T-helper 2 cell treated with Interferon-gamma antibody and Interleukin-4, amounts not matched to agents 5 μg/mL and 100 μg/mL, for 36 hours (primary cell): ENCODE measurements around the gene SNX32.
A peak's percentile ranks its signal among the peaks of the same experiment; 100 is the strongest.

Experiments used
- DNase-seq: peaks from one replicate; pipeline ENCODE4 v3.0.0; 2021; ENCODE audit warnings: low spot score
- H3K27ac Mint-ChIP-seq: one replicate; pipeline ENCODE4 v1.8.0; 2021; ENCODE audit warnings: mild to moderate bottlenecking, mixed read lengths
- H3K27me3 Mint-ChIP-seq: one replicate; pipeline ENCODE4 v1.8.0; 2021; ENCODE audit warnings: low read depth, mixed read lengths
- H3K36me3 Mint-ChIP-seq: one replicate; pipeline ENCODE4 v1.8.0; 2021; ENCODE audit warnings: low read depth, mixed read lengths
- H3K4me1 Mint-ChIP-seq: one replicate; pipeline ENCODE4 v1.8.0; 2021; ENCODE audit warnings: low read depth, mixed read lengths
- H3K4me3 Mint-ChIP-seq: one replicate; pipeline ENCODE4 v1.8.0; 2022; ENCODE audit warnings: mild to moderate bottlenecking, moderate library complexity, mixed read lengths
- H3K9me3 Mint-ChIP-seq: one replicate; pipeline ENCODE4 v1.8.0; 2021; ENCODE audit warnings: mixed read lengths

SNX32 gene

DNA sequence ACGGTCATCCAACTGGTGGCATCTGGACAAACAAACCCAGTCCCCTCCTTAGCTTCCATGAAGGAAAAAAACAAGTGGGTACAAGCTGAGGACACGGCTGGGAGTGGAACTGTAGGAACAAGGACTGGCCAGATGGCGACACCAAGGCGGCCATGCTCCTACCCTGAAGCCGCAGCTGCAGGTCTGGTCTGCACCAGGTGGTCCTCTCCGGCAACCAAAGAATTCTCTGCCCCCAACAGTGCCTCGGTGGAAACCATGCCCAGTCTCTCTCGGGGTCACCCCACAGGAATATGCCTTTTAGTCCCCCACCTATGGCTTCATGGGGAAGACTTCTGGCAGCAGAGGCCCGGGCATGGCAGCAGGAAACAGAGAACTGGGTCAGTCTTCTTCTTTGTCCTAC, 24.3 kb upstream of the SNX32 start:
- peaks cover 2% of the 10 kb centered on the region for H3K4me1 Mint-ChIP-seq
- H3K4me3 Mint-ChIP-seq, result no peak overlapping the region
- DNase-seq, result no peak
- peaks cover 28% of the 10 kb centered on the region for H3K27me3 Mint-ChIP-seq
- H3K9me3 Mint-ChIP-seq, result no peaks in the 10 kb centered on the region
- no peaks in the 10 kb centered on the region for H3K36me3 Mint-ChIP-seq
- H3K27ac Mint-ChIP-seq, result no peak overlapping the region

DNA sequence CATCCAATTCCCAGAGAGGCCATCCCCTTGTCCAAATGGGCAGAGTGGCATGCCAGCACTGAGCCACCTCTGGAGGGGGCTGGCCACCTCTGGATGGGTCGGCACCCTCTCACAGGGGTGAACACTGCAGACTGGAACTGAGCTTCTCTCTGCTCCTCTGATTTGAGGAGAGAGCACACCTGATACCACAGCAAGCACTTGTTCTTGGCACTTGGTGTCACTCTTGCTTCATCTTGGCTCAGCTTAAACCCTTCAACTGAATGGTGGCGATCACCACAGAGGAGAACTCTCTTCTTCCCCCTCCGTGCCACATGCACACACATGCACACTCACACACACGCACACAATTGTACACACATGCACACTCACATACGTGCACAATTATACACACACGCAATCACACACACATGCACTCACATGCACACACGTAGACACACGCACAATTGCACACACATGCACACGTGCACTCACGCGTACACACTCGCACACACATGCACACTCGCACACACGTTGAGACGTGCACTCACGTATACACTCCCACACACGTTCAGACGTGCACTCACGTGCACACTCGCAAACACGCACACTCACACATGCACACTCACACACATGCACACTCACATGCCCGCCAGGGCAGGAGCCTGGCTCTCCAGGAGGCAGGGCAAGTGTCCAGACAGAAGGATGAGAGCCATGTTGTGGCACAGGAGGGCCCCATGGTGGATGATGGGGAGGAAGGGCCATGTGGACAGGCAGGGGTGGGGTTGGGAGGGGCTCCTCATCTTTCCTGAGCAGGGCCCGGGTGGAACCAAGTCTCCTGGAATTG, 23.5 kb upstream of the SNX32 start:
- no peak for DNase-seq
- Mint-ChIP-seq H3K27ac (no peak overlapping the region), H3K36me3 (no peaks in the 10 kb centered on the region), H3K4me1 (peaks cover 3% of the 10 kb centered on the region), H3K4me3 (no peak overlapping the region), H3K9me3 (no peaks in the 10 kb centered on the region), H3K27me3 (peaks cover 28% of the 10 kb centered on the region)

DNA sequence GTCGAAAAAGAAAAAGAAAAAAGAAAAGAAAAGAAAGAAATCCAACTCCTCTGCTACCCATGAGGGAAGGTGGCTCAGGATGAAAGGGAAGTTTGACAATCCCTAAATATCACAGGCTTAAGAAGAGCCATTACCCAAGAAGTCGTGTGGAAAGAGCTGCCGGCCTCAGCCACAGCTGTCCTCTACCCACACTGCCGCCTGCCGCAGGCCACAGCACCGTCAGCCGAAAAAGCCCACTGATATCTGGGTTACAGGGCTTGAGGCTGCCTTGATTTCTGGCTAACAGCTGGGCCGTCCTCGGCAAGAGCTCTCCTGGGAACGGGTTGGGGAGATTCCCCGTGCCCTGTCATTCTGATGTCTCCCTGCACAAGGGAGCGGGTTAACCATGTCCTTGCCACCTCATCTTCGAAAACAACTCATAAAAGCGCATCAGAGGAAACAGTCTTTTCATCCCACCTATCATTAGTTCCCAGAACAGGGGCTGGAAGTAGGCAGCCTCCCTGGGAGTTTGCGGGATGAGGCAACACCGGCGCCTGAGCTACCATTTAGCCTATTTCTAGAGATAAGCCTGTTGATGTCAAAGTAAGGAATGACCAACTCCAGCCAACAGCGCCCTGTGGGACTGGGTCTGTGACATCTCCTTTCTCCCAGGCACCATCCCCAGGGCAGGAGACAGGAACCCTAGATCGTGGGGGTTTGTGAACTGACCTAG, 21.8 kb upstream of the SNX32 start:
- H3K9me3 Mint-ChIP-seq, result no peaks in the 10 kb centered on the region
- peaks cover 26% of the 10 kb centered on the region for H3K27me3 Mint-ChIP-seq
- H3K4me3 Mint-ChIP-seq, result no peak overlapping the region
- no peak for DNase-seq
- peaks cover 10% of the 10 kb centered on the region for H3K4me1 Mint-ChIP-seq
- H3K36me3 Mint-ChIP-seq, result no peaks in the 10 kb centered on the region
- H3K27ac Mint-ChIP-seq, result no peak overlapping the region

DNA sequence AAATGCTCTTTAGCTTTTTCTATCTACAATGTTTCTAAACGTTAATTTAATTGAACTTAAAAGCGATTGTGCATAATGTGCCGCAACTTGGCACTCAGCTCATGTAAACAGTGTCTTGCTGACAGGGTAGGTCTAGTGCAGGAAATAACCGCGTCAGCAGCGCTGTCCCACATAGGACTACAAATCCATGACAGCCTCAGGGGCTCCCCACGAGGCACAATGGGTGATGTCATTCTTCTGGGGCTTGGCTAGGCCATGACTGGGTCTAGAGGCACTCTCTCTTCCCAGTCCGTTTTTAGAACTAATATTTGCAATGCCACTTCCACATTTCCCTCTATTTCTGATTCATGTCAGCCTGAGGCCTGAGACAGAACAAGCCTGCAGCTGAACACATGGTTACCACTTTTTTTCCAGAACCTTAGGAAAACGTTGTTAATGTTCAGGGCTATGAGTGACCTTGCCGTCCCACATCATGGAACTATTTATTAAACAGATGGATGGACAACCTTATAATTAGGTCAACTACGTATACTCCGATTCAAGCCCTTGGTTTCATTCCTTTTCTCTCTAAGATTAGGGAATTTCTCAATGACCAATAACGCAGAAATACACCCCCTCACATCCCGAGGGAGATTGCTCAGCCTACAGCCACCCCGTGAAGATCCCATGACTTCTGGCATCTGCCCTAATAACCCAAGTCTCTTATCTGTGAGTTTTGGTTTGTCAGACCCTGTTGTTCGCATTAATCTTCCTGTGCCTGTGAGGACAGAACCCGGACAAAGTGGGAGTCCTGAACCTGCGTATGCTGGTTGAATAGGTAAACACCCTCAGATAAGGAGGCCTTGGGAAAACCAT, 19.4 kb upstream of the SNX32 start:
- Mint-ChIP-seq H3K9me3 (no peaks in the 10 kb centered on the region), H3K4me1 (peaks cover 23% of the 10 kb centered on the region), H3K36me3 (no peaks in the 10 kb centered on the region), H3K27ac (no peak overlapping the region), H3K27me3 (peaks cover 16% of the 10 kb centered on the region), H3K4me3 (no peak overlapping the region)
- DNase-seq, result no peak

DNA sequence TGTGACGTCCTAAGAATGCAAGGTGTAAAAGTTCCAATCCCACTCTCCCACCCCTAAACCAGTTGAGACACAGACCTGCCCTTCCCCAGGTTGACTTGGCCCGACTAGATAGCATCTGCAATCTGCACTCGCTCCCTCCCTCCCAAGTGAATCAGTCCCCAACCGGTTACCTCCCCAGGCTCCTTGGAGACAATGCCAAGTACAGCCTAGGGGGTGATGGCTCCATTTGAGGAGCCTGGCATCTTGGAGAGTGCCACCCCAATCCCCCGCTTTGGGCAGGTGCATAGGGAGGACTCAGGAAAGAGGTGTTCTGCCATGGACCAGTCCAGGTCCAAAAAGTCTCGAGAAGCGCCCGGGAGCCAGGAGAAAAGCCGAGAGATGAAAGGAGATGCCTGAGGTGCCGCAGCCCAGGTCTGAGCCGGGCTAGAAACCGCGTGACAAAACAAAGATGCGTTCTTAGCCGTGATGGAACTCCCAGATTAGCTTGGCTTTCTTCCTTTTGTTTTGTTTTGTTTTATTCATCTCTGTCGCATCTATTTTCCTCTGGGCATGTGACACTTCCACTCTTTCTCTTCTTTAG, 18.7 kb upstream of the SNX32 start:
- H3K27ac Mint-ChIP-seq, result no peak overlapping the region
- peaks cover 23% of the 10 kb centered on the region for H3K4me1 Mint-ChIP-seq
- no peaks in the 10 kb centered on the region for H3K9me3 Mint-ChIP-seq
- H3K4me3 Mint-ChIP-seq, result no peak overlapping the region
- H3K27me3 Mint-ChIP-seq, result peaks cover 14% of the 10 kb centered on the region
- no peaks in the 10 kb centered on the region for H3K36me3 Mint-ChIP-seq
- DNase-seq, result no peak

DNA sequence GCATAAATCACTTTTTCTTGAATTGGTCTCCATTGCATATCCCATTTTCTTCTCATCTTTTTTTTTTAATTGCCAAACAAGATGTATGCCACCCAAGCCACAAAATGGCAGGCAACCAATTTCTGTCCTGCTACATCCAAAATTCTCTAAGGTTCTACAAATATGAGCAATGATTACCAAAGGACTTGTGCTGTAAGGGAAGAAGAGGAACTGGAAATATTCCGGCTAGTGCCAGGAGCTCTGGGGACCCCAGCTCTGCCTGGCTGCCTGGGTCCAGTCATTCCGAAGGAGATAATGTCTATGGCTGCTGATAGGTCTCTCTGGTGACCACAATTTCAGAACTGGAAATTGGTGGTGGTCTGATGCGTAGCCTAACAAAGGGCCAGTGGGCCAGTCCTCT, 17.1 kb upstream of the SNX32 start:
- no peak for DNase-seq
- no peaks in the 10 kb centered on the region for H3K9me3 Mint-ChIP-seq
- H3K36me3 Mint-ChIP-seq, result no peaks in the 10 kb centered on the region
- peaks cover 21% of the 10 kb centered on the region for H3K4me1 Mint-ChIP-seq
- H3K27me3 Mint-ChIP-seq, result peaks cover 10% of the 10 kb centered on the region
- H3K27ac Mint-ChIP-seq, result no peak overlapping the region
- H3K4me3 Mint-ChIP-seq, result peak overlapping the region; percentile 79

DNA sequence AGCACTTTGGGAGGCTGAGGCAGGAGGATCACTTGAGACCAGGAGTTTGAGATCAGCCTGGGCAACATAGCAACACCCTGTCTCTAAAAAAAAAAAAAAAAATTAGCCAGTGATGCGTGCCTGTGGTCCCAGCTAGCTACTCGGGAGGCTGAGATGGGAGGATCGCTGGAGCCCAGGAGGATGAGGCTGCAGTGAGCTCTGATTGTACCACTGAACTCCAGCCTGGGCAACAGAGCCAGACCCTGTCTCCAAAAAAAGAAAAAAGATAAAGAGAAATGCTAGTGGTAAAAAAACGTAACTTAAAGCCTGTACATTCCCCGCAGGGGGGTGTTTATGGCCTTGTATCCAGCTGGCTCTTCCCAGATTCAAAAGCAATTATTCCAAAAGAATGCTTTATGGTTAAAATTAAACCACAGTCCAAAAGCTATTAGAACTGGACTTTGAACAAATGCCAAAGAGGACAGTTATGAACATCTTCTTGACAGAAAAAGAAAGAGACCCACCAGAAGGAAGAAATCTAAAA, 16.4 kb upstream of the SNX32 start:
- Mint-ChIP-seq H3K9me3 (no peaks in the 10 kb centered on the region), H3K27me3 (peaks cover 6% of the 10 kb centered on the region), H3K27ac (peak overlapping the region; percentile 80), H3K4me3 (peak overlapping the region; percentile 79), H3K36me3 (no peaks in the 10 kb centered on the region), H3K4me1 (peaks cover 21% of the 10 kb centered on the region)
- no peak for DNase-seq

DNA sequence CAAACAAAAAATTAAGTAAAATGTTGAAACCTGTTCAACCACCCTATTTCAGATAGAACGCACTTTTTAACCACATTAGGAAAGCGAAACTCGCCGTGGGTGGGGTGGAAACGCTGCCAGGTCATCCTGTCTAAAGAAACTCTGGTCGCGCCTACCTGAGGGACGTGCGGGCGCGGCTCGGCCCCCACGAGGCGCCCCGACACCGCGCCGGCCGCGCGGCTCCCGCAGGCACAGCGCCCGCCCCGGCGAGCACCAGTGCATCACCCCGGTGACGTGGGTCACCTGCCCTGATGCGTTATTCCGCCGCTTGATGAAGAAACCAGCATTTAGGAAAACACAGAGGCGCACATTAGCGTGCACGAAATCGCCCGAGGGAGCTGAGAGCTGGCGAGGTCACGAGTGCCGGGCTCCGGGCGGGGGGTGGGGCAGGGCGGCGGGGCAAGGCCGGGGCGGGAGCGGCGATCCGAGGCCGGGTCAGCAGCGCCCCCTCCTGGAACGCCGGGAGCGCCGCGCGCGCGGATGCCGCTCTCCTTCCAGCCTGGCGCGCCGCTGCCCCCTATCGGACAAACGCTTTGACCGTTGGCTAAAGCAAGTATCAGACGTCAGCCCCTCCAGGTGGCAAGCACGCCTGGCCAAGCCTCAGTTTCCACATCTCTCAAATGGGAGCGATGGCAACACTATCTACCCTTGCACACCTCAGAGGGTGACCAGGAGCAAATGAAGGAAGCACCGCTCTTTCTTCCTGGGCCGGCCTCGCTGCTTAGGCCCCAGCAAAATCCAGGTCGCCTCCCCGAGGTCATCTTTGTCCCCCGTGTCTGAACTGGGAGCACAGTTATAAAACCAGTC, 15.7 kb upstream of the SNX32 start:
- Mint-ChIP-seq H3K36me3 (no peaks in the 10 kb centered on the region), H3K27me3 (peaks cover 5% of the 10 kb centered on the region), H3K4me1 (peaks cover 21% of the 10 kb centered on the region), H3K27ac (peak overlapping the region; percentile 80), H3K4me3 (peak overlapping the region; percentile 79), H3K9me3 (no peaks in the 10 kb centered on the region)
- peak; percentile 90 for DNase-seq

DNA sequence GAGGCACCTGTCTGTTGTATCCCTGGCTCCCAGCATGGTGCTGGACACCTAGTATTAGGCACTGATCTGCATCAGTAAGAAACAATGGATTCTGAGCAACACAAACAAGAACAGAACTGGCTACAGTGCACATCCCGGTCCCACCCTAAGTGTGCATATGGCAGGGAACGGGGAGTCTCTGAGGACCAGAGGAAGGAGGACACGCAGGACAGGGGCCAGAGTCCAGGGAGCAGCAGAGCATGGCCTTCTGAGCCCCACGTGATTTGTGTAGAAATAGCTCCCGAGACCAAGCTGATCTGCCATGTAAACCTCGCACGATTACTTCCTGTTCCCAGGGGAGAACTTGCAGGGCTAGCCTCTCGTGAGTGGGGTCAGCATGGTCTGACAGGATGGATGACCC, 12.7 kb upstream of the SNX32 start:
- peaks cover 20% of the 10 kb centered on the region for H3K4me1 Mint-ChIP-seq
- DNase-seq, result no peak
- H3K9me3 Mint-ChIP-seq, result no peaks in the 10 kb centered on the region
- H3K36me3 Mint-ChIP-seq, result no peaks in the 10 kb centered on the region
- H3K27ac Mint-ChIP-seq, result no peak overlapping the region
- H3K27me3 Mint-ChIP-seq, result no peaks in the 10 kb centered on the region
- H3K4me3 Mint-ChIP-seq, result no peak overlapping the region

DNA sequence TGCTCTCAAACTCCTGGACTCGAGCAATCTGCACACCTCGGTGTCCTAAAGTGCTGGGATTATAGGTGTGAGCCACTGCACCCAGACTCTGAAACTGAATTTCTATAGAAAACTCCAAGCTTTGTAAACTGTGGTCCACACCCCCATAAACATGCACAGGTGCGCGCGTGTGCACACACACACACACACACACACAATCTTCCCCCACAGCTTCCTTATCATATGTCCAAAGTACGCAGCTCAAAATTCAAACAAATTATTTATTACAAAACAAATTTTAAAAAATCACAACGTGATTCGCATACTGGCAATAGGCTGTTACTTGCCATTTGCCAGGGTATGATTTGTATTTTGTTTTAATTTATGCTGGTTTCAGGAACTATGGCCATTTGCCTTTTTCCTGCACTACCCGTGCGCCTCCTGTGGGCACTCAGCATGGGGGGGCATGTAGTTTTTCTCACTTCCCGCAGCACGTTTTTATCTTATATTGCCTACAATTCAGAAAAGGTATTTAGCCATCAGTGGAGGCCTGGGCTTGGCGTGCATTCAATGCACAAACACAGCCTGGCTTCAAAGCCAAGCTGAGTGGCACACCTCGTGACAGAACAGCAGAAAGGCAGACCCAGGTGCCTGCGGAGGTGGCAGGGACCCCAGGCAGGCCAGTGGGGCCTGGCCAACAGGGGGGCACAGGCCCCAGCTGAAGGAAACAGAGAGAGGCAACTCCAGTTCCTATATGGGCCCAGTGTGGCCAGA, 10.8 kb upstream of the SNX32 start:
- H3K36me3 Mint-ChIP-seq, result no peaks in the 10 kb centered on the region
- peaks cover 8% of the 10 kb centered on the region for H3K4me1 Mint-ChIP-seq
- DNase-seq, result no peak
- H3K27me3 Mint-ChIP-seq, result no peaks in the 10 kb centered on the region
- no peaks in the 10 kb centered on the region for H3K9me3 Mint-ChIP-seq
- H3K4me3 Mint-ChIP-seq, result no peak overlapping the region
- H3K27ac Mint-ChIP-seq, result no peak overlapping the region

DNA sequence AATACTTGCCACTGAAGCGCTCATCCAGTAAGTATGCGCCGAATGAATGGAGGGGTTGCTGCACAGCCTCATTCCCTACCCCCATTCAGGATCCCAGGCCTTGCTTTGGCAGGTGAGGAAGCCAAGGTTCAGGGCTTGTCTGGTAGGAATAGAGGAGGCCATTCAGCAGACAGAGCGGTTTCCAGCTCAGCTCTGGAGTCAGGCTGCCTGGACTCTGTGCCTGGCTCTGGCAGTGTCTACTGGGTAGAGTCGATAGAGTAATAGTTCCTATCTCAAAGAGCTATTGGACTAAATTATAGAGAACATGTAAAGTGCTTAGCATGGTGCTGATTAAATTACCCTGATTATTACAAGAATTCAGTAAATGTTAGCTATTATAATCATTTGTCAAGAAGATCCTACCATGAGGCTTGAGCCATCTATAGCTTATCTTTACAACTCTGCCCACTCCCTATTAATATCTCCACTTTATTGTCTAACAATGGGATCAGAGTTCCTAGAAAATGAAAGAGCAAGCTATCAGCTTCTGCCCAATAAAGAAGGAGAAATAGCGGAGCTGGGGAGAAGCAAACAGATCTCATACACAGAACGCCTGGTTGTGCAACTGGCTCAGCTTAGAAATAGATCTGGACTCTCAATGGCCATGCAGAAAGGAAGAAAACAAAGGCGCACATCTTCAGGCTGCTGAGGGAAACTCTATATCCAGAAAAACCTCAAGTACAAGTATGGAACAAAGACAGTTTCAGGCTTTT, 6.6 kb upstream of the SNX32 start:
- H3K4me3 Mint-ChIP-seq, result no peak overlapping the region
- no peak overlapping the region for H3K27ac Mint-ChIP-seq
- peaks cover 10% of the 10 kb centered on the region for H3K4me1 Mint-ChIP-seq
- no peaks in the 10 kb centered on the region for H3K9me3 Mint-ChIP-seq
- H3K27me3 Mint-ChIP-seq, result peaks cover 9% of the 10 kb centered on the region
- DNase-seq, result no peak
- no peaks in the 10 kb centered on the region for H3K36me3 Mint-ChIP-seq

DNA sequence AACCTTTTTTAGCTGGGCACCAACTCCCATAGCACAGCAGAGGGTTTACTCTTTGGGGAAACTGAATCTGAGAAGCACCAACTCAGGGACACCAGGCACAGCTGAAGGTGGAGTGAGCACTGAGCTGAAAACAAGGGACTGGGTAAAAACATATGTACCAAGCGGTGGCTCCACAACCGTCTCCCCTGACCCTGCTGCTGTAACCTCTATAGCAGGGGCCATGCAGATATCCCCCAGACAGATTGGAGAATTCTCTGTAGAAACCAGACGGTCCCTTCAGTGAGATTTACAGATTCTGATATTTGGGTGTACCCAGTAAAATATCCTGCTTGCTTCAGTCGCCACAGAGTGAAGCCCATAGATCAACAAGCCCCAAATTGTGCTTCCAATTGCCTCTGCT, 4.3 kb upstream of the SNX32 start:
- no peak for DNase-seq
- Mint-ChIP-seq H3K27me3 (peaks cover 16% of the 10 kb centered on the region), H3K4me3 (no peak overlapping the region), H3K36me3 (no peaks in the 10 kb centered on the region), H3K4me1 (peaks cover 16% of the 10 kb centered on the region), H3K27ac (no peak overlapping the region), H3K9me3 (no peaks in the 10 kb centered on the region)
